GM19395 (cell line): ENCODE measurements around the gene RPTOR.

ENCODE experiments used
- ATAC-seq: cut with Tn5 transposase; IDR thresholded peaks from one replicate; pipeline ENCODE4 v1.9.1; 2021; ENCODE audit warnings: mild to moderate bottlenecking, moderate library complexity; ENCODE audit not compliant: unreplicated experiment

RPTOR gene

DNA sequence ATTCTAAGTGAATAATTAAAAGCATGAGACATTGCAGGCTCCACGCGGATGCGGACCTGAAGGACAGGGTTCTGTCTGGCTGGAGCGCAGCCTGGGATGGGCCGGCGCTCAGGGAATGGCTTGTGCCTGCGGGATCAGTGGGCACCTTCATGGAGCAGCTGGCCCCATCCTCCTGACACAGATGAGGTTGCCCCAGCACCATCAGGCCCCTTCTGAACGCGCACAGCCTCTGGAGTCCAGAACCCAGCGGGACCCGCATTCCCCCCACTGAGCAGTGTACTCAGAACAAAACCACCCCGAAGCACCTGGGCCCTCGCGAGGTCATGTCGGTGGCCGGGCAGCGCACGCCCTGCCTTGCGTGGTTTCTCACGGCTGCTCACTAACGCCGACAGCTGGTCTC, 376.5 kb downstream of the RPTOR start:
- ATAC-seq: no peak

DNA sequence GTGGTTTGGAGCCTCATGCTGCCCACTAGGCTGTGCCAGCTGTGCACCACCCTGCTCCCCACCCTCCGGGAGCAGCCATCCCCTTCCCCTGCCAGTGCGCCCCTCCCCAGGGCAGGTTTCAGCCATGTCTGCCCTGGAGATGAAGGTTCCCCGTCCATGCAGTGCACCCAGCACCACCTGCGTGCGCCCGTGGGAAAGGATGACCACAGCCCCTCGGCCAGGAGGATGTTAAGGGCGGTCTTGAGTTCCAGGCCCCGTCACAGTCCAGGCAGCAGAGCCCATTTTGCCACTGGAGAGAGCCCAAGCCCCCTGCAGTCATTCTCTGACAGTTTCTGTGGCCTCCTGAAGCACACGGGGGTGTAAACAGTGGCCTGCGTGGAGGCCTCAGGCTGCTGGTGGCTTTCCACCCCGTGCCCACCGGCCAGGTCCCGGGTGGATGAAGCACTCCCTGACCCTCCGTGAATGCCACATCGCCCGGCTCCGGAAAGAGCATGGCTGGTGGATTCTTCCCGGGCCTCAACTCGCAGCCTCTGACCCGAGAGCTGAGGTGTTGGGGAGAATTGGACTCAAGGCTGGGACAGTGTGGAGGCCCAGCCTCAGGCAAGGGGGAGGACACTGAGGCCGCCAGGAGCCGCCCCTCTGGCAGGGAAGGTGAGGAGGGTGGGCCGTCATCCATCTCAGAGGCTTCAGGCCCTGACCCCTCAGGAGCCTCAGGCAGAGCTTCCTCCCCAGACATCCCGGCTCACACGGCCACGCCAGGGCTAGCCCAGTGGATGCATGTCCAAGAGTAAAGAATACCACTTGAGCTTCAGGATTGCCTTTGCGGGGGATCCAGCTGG, 377.3 kb downstream of the RPTOR start:
- ATAC-seq: no peak

DNA sequence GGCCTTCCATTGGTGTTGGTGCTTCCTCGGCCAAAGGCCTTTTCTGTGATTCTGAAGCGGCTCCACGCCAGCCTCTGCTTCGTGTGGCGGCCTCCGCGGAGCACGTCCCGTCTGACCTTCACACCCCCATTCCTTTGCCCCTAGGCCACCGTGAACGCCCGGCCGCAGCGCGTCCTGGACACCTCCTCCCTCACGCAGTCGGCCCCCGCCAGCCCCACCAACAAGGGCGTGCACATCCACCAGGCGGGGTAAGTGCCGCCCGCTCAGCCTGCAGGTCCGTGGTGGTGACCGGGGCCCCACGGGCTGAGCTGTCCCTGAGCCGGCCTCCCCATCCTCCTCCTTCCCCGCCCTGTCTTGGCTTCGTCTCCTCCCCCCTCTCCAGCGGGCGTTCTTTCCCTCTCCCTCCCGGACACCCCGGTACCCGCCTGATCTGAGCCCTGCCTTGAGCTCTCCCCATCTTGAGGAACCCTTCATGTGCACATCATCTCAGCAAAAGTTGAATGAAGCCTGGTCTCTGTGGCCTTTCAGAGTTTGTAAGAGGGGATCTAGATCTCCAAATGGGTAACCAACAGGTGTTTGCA, 378.0 kb downstream of the RPTOR start:
- no peak for ATAC-seq

DNA sequence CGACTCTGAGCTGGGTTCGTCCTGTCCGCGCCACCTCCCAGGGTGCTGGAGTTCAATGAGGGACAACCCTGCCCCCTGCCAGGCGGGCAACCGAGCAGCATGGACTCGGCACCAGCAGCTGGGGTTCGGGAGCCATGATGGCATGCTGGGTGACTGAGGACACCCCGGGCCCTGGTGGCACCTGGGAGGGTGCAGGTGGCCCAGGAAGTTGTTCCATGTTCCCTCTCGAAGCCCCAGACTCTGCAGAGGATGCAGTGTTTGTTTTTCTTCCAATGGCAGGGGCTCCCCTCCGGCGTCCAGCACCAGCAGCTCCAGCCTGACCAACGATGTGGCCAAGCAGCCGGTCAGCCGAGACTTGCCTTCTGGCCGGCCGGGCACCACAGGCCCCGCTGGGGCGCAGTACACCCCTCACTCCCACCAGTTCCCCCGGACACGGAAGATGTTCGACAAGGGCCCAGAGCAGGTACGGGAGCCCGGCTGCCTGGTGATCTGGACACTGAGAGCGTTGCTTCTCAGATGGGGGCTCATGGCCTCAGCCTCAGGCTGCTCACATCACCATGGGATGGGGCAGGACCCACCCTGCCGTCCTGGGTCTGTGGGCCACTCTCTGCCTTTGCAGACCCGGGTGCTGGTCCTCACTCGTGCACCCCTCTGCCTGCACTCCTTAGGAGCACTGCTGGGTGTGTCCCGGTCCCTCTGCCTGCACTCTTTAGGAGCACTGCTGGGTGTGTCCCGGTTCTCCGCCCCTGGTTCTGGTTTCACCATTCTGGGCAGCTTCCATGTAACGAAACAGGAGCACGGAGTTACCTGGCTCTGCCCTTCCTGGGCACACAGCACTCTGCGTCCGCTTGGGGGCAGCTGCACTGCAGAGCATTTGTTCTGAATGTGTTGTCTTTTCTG, 378.8 kb downstream of the RPTOR start:
- ATAC-seq: no peak

DNA sequence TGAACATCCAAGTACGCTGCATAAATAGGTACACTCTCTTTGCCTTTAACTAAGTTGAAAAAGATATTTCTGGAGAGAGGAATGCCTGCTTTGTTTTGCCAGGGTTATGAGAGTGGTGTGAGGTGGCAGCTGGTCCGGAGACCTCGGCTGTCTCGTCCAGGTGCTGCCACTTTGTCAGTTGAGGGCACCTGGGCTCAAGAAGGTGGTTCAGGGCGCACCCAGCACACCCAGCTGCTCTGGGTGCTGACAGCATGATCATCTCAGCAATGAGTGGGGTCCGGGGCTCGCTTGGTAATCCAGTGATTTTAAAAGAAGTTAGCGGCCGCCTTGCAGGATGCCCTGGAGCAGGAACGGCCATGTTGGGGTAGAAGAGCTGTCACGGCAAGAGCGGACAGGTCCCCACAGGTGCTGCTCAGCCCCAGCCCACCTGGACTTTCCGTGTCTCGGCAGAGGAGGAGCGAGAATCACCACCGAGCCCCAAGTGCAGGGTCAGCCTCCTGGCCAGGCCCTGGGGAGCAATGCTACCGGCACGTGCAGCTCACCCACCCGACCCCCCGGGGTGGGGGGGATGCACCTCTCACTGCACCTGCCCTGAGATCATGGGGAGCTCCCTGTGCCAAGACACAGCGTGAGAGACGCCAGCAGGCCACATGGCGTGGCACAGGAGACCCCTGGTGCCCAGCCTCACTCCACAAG, 379.6 kb downstream of the RPTOR start:
- ATAC-seq: no peak

DNA sequence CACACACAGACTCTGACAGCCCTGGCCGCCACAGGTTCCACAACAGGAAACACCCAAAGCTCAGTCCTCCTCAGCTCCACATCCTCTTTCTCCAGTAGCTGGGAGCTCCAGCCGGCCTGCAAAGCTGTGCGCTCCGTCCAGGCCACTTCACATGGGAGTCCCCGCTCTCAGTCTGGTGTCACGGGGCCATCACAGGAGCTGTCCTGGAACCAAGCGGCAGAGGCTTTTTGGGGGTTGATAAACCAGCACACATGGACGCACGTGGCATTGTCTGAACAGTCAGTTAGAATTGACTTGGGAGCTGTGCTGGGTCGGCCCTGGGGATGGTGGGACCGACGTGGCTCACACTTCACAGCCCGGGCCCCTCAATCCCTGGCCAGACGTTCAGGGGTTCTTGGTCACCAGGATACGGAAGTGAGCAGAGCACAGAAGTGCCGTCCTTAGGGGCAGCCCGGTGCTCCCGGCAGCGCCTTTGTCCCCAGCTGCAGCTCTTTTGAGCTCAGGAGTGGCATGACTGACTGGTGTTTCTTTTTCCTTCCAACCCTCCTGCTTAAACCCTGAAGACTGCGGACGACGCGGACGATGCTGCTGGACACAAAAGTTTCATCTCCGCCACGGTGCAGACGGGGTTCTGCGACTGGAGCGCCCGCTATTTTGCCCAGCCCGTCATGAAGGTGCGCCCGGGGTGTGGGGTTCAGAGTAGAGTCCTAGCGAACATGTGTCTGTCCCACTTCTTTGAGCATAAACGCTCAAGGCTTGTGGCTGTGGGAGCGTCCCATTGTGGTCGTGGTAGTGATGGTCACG, 380.4 kb downstream of the RPTOR start:
- no peak for ATAC-seq

DNA sequence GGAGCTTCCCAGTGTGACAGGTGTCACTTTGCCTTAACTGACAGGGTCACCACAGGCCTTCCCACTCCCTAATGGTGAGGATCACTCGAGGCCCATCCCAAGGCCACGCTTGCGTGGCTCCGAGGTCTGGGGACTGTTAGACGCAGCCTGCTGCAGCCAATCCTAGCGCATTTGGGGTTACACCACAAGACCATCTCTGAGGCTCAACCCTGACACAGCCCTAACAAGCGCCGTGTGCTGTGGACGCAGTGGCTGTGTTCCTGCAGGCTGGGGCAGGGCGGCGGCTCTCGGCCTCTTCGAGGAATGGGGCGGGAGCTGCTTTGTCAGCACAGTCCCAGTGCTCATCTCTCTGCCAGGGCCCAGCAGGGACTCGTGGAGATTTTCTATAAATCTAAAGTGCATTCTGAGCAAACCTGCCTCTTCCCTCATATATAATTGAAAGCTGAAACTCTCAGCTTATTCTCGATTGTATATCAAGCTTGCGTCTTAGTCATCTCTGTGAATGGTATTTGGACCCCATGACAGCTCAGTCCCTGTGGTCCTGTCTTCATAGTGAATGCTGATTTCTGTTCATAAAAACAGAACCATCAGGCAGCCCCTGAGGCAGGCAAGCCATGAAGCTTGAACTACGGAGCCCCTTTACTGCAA, 381.2 kb downstream of the RPTOR start:
- no peak for ATAC-seq

DNA sequence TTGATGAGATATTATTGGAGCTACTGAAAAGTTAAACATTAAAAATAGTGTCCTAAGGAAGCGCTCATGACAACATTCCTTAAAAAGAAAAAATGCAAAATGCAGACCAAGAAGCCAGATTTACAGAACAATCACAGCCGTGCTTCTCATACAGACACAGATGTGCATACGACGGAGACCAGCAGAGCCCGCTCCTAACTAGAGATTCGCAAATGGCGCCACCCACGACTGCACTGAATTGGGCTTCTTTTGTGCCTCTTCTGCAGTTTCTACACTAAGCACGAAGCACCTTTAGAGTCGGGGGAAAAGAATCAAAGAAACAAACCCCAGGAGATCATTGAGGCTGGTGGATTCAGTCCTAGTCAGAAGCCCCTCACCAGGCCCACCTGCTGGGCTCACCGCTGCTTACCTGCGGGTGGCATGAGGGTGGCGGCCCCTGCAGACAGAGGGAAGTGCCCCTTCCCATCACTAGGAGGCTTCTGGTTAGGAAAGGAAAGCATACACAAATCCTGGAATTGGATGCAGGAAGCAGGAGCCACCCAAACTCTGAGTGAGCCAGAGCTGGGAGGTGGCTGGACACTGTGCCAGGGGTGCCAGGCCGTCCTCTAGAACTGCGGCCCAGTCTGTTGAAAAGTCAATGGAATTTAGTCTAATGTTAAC, 382.1 kb downstream of the RPTOR start:
- ATAC-seq: no peak

DNA sequence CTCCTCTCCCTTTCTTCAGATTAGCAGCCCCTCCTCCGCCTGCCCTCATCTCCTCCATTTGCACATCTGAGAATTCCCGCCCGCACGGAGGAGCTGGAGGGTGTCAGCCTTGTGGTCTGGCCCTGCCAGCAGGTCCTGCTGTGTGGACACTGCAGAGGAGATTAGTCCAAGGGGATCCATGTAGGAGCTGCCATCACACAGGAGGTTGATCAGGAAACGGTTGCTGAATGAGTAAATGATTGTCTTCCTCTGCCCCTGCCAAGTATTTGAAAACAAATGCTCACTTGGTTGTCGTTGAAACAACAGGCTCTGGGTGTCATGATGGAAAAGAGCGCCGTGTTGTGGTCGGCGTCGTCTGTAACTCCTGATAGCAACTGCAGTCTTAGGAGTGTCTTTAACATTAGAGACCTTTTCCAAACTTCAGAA, 383.2 kb downstream of the RPTOR start:
- ATAC-seq: no peak

DNA sequence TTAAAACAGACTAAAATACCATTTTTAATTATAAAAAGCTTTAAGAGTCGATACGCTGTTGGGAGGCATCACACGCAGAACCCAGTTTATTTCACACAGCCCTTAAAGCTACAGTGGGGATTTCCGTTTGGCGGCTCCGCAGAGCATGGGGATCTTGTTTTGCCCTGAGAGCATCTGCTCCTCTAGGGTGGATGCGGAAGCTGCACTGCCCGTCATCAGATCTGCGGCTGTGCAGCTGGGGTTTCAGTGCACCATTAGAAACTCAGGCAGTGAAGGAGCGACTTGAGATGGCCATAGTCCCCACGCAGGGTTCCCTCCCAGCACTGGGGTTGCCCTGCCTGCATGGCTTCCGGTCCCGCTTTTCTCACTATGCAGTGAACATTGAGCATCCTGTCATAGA, 384.8 kb downstream of the RPTOR start:
- ATAC-seq: no peak

DNA sequence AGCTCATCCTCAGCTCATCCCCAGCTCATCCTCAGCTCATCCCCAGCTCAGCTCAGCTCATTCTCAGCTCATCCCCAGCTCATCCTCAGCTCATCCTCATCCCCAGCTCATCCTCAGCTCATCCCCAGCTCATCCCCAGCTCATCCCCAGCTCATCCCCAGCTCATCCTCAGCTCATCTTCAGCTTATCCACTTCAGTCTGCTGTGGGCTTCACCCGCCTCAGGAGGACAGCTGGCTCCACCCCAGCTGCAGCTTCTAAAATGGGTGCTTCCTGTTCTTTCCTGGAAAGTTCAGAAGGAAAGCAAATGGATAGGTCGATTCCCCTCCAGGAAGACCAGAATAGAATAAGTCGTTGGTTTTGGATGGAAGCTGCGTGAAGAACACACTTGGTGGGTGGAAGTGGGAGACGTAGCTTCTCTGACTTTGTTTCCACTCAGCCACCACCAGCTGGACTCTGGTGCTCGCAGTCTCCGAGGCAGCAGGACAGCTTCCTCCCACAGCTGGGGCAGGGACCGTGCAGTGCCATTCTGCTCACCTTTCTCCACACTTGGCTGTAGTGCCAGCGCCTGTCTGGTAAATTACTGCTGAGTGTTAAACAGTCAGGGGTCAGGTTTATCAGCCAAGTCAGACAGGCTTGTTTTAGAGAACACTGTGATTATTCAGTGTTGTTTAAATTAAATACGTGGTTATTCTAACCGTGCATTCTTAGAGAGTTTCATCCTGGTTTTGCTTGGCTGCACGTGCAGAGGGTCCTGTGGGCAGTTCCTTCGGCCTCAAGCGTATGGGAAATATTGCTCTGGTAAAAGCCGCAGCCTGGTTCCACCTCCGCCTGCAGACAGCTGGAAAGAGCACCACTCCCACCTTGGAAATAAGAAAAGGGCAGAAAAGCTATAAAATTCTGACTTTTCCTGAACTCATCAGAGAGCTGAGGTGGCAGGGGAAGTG, 386.0 kb downstream of the RPTOR start:
- ATAC-seq: no peak

DNA sequence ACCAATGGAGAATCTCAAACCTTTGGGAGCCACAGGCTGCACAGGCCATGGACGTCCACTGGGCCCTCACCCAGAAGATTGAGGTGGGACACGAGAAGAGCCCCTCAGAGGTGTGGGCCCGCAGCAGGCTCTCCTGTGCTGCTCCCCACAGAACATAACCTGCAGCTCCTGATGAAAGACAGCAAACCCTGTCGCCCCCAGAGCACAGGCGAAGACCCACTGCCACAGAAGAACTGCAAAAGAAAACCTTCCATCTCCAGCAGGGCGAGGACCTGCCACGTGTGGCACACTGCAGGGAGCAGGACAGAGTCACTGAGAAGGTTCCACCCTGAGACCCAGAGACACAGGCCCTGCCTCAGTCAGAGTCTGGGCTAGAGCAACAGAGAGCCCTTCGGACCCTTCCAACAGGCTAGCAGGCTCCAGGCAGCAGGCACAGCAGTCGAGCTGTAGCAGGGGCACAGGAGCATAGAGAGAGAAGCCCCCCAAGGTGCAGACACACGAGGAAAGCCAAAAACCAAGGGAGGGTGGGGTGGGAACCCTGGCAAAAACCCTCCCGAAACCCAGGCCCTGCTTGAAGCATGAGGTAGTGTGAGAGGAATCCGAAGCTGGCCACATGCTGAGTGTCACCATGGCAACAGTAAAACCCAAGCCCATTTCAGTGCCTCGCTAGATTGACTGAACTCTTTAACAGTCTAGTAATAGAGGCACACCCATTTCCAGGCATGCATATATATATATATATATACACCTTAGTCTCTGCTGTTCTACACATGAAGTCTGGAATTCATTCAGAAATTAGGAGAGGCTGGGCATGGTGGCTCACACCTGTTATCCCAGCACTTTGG, 387.0 kb downstream of the RPTOR start:
- no peak for ATAC-seq

DNA sequence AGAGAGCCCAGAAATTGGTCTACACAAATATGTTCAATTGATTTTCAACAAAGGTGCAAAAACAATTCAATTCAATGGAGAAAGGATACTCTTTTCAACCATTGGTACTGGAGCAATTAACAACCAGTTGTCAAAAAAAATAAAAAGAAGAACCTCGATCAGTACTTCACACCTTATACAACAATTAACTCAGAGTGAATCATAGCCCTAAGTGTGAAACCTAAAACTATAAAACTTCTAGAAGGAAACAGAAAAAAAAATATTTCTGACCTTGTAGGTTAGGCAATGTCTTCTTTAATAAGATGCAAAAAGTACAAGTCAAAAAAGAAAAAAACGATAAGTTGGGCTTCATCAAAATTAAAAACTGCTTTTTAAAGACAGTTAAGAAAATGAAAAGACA, 390.9 kb downstream of the RPTOR start:
- ATAC-seq: no peak

DNA sequence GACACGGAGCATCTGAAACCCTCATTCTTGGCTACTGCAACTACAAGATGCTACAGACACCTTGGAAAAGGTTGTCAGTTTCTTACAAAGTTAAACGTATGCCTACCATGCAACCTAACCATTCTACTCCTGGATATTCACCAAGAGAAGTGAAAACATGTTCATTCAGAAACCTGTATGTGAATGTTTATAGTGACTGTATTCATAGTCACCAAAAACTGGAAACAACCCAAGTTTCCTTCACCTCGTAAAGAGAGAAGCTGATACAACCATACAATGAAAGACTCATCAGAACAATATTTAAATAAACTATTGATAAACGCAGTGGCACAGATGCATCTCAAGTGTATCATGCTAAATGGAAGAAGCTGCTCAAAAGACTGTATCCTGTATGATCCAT, 391.6 kb downstream of the RPTOR start:
- no peak for ATAC-seq

DNA sequence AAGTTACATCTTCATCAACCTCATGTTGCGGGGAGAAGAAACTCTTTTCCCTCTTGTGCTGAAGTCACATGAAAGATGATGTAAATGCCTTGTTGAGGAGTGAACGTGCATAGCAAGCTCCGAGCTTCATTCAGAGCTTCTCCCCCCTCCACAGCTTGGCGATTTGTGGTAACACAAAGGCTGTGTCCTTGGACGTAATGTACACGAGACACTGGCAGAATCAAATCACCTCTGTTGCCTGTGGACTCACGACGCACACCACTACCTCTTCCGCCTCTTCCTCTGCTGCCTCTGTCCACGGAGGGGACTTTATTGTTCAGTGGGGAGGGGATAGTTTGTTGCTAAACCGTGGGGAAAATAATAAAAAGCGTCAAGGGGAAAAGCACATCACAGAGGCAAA, 392.1 kb downstream of the RPTOR start:
- no peak for ATAC-seq

DNA sequence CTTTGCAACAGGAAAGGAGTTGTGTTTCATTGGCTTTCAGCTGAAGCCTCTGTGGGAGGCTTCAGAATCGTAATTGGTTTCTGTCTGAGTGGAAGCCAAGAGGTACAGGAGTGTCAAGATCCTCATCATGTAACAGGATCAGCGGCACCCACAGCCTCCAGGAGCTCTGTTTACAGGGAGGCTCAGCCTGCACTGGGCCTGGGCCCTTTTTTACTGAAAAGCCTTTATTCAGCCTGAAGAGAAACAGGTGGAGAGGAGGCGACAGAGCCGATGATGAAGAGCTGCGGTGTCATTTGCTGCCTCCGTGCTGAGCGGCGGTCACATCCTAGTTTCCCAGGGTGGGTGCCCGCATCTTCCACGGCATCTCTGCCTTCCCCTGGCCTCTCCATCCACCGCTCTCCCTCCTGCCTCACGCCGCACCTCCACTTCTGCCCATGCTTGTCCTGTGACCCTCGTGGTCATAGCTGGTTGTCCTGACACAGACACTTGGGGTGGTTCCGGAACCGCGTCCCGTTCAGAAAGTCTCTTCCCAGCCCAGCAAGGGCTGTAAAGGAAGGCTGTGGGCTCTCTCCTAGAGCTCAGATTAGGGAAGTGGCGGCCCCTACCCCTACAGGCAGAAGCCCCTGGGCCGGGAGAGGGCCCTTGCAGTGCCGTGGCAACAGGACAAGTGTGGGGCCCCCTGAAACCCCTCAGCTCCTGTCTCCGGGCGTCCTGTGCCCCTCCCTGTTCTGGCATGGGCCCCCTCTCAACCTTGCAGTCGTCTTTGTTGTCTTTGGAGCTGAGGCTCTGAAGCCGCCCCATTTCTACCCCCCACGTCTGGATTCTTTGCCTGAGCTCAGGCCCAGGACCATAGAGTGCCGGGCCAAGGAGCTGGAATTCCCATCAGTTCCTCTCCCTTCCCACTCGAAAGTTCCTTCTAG, 393.1 kb downstream of the RPTOR start:
- no peak for ATAC-seq
